Kidney epithelial cell (primary cell): ENCODE data around the gene TAF5L. TPM values are rescaled to one million over a fixed set of nuclear protein-coding genes. Genes with fewer than 3 reads are reported as not detected.

Experiments used
- DNase-seq: peaks from one replicate; pipeline ENCODE4 v3.0.0-alpha.2; 2010; ENCODE audit warnings: low read depth
- H3K27me3 ChIP-seq: 2 replicates; pipeline ENCODE4 v1.6.0; 2011; ENCODE audit warnings: low read length; ENCODE audit not compliant: control insufficient read depth, insufficient read depth
- H3K36me3 ChIP-seq: 2 replicates; pipeline ENCODE4 v1.5.1; 2011; ENCODE audit warnings: low read length; ENCODE audit not compliant: control insufficient read depth, insufficient read depth
- H3K4me3 ChIP-seq: 2 replicates; pipeline ENCODE4 v1.5.1; 2011; ENCODE audit warnings: low read depth, mild to moderate bottlenecking, control low read depth, low read length
- total RNA-seq: library from RNA; depleted of rRNA; stranded (reverse); fragments of >200 nt; gene quantifications from 2 replicates; pipeline ENCODE4 v1.2.3, GENCODE V29; 2015
- TF ChIP-seq, protein P1 (sequence below): IDR thresholded peaks from 2 replicates; pipeline ENCODE4 v1.5.1; 2011; ENCODE audit warnings: mild to moderate bottlenecking, moderate library complexity, low read length, control low read depth, inconsistent platforms; ENCODE audit not compliant: insufficient read depth, poor library complexity, severe bottlenecking

Gene TAF5L
- total RNA-seq, 1 donor from 2014 or later: 14.5 TPM

DNA sequence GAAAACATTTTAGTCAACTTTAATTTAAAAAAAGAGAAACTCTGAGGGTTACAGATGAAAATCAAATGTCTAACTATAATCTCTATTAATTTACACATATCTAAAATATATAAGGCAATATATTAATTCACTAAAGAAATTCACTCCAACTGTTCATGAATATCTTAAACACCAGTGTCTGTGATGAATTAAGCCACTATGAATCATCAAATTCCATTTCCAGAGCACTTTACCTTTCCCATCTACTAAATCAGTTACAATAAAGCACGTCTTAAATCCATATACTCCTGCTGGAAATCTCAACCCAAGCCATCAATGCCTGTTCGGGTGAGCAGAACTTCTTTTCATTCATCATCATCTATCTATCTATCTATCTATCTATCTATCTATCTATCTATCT, 4.3 kb downstream of the TAF5L start:
- H3K27me3 ChIP-seq: no peaks in the 10 kb centered on the region
- no peaks in the 10 kb centered on the region for H3K36me3 ChIP-seq
- DNase-seq: no peak
- TF ChIP-seq, protein P1, sequence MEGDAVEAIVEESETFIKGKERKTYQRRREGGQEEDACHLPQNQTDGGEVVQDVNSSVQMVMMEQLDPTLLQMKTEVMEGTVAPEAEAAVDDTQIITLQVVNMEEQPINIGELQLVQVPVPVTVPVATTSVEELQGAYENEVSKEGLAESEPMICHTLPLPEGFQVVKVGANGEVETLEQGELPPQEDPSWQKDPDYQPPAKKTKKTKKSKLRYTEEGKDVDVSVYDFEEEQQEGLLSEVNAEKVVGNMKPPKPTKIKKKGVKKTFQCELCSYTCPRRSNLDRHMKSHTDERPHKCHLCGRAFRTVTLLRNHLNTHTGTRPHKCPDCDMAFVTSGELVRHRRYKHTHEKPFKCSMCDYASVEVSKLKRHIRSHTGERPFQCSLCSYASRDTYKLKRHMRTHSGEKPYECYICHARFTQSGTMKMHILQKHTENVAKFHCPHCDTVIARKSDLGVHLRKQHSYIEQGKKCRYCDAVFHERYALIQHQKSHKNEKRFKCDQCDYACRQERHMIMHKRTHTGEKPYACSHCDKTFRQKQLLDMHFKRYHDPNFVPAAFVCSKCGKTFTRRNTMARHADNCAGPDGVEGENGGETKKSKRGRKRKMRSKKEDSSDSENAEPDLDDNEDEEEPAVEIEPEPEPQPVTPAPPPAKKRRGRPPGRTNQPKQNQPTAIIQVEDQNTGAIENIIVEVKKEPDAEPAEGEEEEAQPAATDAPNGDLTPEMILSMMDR: no peak
- H3K4me3 ChIP-seq: no peak overlapping the region

DNA sequence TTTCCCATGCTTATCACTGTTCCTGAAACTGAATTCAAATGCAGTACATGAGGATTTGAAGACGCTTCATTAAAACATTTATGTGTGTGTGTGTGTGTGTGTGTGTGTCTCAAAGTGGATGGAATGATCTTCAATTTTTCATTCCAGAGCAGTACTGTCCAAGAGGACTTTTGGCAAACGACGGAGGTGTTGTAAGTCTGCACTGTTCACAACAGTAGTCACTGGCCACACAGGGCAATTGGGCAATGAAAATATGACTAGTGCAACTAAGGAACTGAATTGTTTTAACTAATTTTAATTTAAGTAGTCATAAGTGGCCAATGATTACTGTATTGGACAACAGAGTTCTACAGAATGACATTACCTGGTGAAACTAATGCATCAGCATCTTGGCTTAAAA, 5.0 kb downstream of the TAF5L start:
- no peaks in the 10 kb centered on the region for H3K27me3 ChIP-seq
- TF ChIP-seq, protein P1: no peak
- no peak for DNase-seq
- no peaks in the 10 kb centered on the region for H3K36me3 ChIP-seq
- no peak overlapping the region for H3K4me3 ChIP-seq

DNA sequence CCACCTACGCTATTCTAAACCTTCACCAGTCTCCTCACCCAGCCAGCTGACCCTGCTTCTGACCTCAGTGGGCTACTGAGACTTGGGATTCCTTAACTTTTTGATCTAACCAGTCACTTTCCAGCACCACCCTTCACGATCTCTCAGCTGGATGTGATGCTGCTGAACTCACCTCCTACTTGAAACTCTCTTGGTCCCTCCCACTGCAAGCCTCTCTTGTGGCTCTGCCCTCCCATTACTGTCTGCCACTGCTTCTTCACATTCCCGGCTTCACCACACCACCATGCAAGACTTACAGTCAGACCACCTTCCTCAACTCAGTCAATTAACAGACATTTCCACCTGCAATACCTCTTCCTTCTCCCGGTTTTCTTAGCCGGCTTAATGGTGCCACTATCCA, 6.3 kb downstream of the TAF5L start:
- Histone ChIP-seq H3K36me3 (no peaks in the 10 kb centered on the region), H3K27me3 (no peaks in the 10 kb centered on the region), H3K4me3 (no peak overlapping the region)
- DNase-seq: no peak
- TF ChIP-seq, protein P1: no peak

DNA sequence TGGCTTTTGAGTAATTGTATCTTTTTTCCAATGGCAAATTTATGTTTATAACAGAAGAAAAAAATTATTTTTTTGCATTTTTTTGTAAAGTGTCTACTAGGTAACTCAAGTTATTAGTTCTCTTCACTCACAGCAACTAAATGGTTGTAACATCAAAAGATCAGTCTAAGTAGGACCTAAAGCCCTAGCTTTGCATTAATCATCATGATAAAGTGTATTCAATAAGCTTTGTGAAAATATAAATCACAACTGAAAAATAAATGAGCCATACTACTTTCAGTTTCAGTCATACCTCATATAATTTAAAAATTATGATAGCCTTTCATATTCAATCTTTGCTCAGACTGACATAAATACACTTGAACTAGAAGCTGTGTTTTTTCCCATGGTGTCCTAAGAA, 6.9 kb downstream of the TAF5L start:
- no peak overlapping the region for H3K4me3 ChIP-seq
- TF ChIP-seq, protein P1: no peak
- H3K36me3 ChIP-seq: no peaks in the 10 kb centered on the region
- no peak for DNase-seq
- H3K27me3 ChIP-seq: no peaks in the 10 kb centered on the region

DNA sequence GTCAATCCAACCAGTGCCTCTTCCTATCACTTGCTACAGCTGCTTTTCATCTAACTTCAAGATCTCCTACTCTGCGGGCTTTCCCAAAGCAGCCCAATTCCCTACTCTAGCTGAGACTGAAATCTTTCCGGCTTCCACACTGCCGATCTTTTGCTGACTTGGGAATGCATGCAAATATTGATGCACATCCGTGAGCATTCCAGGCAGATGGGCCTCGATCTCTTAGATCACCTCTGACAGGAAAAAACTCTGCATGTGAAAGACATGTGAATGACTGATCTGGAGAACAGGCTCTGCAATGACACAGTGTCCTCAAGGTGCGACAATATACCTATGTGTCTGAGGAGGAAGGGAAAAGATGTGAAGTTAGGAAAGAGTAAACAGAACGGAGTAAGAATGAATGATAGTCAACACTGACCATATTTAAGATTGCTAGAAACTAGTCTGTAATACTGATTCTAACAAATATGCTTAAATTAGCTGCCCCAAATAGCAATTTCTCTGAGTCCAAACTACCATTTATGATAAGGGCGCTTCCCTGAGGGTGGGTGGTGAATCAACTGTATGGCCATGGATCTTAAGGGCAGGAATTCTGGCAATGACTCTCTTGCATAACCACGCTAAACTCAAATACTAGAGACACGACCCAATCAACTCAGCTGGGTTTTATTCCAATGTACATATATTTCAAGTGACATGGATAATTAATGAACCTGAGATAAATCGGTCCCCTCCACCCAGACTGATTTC, 8.4 kb downstream of the TAF5L start:
- Histone ChIP-seq H3K4me3 (no peak overlapping the region), H3K36me3 (no peaks in the 10 kb centered on the region), H3K27me3 (no peaks in the 10 kb centered on the region)
- TF ChIP-seq, protein P1: no peak
- no peak for DNase-seq

DNA sequence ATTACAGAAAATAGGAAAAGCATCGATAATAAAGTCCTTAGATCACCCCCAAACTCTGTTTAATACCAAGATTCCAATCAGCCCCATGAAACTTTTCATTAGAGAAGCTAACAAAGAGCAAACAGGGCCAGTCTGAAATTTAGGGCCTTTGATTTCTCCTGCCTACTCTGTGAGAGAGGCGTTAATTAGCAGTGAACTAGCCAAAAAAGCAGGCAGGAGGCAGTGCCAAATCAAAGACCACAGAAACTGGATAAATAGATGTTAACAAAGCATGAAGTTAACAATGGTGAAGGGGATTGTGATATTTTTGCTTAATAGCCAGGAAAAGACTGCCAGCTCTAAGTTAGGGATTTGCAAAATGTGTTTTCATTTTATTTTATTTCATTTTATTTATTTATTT, 11.2 kb downstream of the TAF5L start:
- no peak for DNase-seq
- TF ChIP-seq, protein P1: no peak
- Histone ChIP-seq H3K4me3 (no peak overlapping the region), H3K27me3 (no peaks in the 10 kb centered on the region), H3K36me3 (peaks cover 1% of the 10 kb centered on the region)
